ENCODE results near the gene MRPL2.
A peak's percentile ranks its signal among the peaks of the same experiment; 100 is the strongest.
"Not testable (repeated sequence)": the region's sequence is repeated elsewhere in the genome, so short reads cannot be mapped to it uniquely, and the experiment has no call there.

MRPL2 gene

DNA sequence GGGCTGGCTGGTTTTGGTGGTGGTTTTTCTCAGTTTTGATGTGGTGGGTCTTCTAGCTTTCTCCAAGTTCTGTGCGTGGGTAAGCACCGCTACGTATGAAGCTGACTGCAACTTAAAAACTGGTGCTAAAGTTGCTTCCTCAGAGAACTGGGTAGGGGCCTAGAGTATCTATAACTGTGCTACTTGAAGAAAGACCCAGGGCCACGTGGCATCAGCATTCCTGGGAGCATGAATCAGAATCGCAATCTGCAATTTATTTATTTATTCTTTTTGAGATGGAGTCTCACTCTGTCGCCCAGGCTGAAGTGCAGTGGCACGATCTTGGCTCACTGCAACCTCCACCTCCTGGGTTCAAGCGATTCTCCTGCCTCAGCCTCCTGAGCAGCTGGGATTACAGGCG is 22.7 kb upstream of the MRPL2 start:
- not testable (repeated sequence) for DNase-seq

DNA sequence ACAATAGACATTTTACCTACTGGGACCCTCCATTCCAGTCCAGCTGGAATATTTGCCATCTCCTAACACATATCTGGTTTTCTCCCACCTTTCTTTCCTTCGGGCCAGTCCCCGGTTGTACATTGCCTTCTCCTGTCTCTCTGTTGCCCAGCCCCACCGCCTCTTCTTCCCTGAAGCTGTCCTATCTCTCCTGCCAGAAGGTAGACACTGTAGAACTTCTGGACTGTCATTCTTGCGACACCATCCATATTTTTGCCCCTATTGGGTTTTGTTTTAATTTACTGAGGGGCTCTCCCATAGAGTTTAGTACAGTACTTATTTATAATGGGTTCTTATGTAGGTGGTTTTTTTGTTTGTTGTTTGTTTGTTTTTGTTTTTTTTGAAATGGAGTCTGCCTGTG is 21.8 kb upstream of the MRPL2 start:
- no peak for DNase-seq

DNA sequence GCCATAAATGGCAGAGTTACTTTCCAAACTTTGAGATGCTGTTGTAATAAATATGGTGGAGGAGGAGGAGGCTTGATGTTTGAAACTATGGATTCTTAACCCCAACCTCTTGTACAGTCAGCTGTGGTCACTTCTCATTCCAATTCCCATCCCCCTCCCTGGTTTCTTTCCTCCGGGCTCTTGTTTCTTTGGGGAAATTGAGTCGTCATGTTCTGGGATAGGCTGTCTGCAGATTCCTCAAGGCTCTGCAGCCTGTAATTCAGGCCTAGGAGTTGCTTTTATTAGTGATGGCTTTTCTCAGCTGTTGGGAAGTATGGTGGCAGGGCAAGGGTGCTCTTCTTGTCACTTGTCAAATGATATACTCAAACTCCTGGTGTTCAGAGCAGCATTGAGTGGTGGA is 19.5 kb upstream of the MRPL2 start:
- no peak for DNase-seq

DNA sequence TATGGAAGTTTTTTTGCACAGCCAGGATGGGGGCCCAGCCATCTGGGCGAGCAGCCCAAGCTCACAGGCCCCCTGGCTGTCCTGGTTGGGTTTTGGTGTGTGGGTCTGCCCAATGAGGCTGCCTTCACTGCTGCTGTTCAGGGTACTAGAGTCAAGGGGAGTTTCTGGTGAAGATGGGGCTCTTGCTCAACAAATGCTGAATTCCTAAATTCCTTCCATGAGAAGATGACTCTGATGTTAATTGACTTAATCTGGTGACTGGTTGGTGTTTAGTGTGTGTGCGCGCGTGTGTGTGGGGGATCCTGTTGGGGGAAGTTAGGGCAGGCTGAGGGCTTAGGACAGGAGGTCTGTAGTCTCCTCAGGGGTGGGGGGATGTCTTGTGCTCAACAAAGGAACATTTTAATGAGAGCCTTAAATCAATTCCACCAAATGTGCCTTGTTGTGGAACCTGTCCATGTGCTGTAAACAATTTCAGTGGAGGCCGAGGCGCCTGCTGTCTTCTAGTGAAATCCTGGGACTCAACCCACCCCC is 18.8 kb upstream of the MRPL2 start:
- DNase-seq: no peak

DNA sequence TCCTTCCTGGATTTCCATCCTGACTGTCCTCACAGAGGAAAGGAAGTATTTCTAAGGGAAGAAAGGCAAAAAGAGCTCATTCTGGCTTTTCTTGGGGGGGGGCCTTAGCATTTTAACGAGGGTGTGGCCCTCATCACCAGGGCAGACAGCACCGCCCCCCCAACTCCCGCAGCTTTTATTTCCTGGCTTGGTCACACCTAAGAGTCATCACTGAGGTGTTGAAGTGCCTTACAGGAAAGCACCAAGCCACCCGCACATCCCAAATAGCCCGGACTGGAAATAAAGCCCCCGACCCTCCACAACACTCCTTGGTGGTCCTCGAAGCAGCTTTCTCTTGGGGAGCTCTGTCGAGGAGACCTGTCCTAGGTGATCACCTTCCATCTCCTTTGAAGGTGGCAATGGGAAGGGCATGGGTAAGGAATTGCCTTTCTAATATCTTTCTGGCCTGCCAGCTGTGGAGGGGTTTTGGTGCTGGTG is 18.1 kb upstream of the MRPL2 start:
- DNase-seq: no peak

DNA sequence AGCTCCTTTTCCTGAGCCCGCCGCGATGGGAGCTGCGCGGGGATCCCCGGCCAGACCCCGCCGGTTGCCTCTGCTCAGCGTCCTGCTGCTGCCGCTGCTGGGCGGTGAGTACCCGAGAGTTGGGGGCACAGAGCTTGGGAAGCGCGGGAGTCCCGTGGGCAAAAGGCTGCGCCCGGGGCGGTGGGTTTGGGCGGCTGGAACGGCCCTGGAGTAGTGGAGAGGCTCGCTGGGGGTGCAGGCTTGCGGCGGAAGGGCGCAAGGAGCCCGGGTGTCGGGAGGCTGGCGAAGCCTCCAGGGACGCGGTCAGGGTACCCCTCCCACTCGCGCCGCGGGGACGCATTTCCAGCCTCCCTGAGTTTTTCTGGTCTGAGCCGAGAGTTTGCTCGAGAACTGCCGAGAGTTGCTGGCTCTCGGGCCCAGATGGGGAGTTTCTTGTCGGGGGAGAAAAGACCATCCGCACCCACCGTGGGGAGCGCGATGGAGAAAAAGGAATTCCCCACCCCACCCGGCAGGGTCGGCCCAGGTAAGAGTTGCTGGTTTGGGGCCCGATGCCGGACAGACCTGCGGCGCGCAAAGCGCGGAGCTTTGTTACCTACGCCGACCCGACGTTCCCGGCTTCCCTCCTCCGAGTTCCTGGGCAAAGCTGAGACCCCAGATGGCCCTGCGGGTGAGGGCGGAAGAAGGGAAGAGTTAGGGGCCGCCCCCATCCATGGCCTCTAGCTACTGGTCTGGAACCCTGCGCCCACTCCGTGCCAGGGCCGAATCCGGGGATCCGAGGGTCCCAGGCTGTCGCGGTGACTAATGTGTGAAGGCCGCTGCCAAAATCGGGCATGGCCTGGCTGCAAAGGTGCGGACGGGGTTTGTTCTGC is 17.5 kb upstream of the MRPL2 start:
- peak; percentile 34 to 76 for DNase-seq

DNA sequence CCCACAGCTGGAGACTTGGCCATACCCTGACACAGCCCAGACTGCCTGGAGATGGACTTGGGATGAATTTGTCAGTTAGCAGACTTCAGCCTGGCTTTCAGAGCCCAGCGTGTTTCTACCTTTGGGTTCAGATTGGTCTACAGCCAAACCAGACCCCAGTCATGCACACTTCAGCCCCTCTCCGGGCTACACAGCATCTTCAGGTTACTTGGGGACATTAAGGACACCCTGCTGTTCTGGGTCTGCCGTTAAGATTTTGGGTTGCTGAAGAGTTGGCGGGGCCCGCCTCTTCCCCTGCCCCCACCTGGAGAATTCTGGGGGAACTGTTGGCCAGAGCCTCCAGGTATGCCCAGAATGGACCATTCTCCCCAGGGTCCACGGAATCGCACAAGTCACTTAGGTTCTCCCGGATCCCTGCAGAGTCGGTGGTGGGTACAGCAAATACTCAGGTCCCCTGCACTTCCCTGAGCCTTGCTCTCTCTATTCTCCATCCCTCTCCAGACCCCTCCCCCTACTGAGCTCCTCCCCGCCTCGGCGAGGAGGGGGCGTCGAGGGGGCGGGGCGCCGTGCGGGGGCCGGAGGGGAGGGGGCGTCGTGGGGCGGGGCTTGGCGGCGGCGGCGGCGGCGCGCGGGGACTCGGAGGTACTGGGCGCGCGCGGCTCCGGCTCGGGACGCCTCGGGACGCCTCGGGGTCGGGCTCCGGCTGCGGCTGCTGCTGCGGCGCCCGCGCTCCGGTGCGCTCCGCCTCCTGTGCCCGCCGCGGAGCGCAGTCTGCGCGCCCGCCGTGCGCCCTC is 16.6 kb upstream of the MRPL2 start, which contains the start of gene PTK7:
PTK7 (plus strand) TSS at position 645 of the 794 bp plus-strand sequence. CDS start 175 bp downstream, outside the sequence.
- DNase-seq: peak; percentile 47 to 94

DNA sequence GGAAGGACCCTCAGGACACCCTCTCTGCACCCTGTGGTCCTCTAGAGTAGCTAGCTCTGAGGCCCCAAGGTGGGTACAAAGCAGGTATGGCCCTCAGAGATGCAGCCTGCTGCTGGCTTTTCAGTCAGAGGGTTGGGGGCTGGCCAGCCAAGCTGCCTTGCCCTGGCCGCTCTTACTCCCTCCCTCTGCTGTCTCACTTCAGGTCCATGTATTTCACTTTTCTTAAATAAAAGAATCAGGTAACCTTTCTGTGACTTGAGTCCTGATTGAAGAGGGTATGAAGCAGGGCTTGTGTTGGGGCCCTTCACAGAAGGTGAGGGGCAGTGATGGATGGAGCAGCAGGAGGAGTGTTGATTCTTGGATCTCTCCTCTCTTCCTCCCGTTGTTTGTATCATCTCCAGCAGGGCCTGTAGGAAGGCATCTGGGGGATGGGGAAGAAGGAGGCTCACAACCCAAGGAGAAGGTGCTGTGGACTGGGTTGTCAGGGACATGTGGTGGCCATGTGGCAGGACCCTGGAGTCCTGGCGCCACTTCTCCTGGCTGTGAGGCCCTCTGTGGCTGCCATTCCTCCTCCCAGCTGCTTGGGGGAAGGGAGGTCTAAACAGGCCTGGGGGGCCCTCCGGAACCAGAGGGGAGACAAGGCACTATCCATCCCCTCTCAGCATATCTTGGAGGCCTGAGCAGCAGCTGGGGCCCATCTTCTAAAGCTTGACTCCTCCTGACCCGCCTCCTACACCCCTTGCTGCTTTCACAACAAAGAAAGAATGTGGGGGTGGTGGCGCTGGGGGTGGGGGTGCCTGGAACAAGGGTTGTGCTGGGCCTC is 15.8 kb upstream of the MRPL2 start:
- no peak for DNase-seq

DNA sequence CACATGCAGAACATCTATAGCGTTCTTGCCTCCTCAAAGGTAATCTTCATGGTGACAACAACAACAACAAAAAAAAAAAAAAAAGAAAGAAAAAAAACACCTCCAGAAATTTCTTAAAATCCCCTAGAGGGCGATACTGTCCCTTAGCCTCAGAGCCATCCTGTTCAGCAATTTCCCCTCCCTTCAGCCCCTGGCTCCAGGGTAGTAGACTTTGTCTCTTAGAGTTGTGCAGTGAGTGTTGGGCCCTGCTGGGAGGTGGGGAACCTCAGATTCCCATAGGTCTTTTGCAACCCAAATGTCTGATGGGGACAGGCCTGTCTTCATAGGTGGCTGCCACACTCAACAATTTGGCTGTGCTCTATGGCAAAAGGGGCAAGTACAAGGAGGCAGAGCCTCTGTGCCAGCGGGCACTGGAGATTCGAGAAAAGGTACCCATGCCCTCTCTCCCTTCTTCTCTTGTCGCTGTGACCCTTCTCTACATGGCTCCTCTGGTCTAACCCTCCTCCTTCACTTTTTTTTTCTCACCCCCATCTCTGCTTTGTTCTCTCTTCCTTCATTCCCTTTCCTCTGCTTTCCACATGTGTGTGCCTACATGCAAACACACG is 10.9 kb upstream of the MRPL2 start:
- DNase-seq: peak in 1 of 2 experiments; percentile 69

DNA sequence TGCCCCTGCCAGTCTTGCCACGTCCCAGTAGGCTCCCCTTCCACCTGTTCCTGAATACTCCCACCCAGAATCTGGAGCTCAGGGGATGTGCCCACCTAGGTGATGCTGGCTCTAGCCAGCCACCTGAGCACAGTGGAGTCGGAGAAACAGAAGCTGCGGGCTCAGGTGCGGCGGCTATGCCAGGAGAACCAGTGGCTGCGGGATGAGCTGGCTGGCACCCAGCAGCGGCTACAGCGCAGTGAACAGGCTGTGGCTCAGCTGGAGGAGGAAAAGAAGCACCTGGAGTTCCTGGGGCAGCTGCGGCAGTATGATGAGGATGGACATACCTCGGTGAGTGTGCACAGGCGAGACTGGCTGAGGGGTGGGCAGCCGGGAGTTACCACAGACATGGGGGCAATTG is 3.6 kb upstream of the MRPL2 start:
- DNase-seq: no peak

DNA sequence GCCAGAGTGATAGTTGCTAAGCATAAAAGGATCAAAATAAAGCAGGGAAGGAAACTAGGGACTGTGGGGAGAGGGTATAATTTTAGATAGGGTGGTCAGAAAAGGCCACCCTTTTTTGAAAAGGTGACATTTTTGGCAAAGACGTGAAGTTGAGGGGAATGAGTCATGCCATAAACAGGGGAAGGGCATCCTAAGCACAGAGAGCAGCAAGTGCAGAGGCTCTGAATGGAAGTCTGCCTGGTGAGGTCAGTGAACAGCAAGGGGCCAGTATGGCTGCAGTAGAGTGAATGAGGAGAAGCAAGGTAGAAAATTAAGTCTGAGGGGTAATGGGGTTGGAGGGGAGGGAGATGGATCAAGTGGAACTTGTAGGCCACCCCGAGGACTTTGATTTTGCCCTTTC is 2.6 kb upstream of the MRPL2 start:
- no peak for DNase-seq

DNA sequence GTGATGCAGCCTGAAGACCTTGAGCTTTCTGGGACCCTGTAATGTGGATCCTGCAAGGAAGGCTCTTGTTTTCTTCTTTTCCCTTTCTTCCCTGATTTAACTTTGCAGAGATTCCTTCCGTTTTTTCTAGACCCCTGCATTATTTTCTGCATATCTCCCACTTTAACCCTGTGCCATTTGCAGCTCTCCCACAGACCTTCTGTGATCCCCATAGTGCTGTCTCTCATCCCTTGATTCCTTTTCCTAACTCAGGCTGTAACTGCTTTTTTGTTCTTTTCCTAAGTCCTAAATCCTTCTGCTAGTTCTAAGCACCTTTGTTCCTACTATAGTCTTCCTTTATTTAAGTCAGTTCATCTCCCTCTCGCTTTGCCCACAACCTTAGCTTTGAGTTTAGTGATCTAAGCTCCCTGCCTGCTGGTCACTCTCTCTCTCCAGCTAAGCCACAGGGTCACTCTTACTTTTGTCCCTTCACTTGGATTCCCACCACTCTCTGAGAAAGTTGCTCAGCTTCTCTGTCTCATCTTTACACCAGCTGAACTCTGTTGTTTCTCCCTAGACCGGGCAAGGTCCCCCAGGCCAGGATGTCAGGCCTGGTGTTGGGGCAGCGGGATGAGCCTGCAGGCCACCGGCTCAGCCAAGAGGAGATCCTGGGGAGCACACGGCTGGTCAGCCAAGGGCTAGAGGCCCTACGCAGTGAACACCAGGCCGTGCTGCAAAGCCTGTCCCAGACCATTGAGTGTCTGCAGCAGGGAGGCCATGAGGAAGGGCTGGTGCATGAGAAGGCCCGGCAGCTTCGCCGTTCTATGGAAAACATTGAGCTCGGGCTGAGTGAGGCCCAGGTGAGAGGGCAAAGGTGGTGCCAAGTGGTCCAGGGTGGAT is 1.8 kb upstream of the MRPL2 start:
- DNase-seq: no peak

DNA sequence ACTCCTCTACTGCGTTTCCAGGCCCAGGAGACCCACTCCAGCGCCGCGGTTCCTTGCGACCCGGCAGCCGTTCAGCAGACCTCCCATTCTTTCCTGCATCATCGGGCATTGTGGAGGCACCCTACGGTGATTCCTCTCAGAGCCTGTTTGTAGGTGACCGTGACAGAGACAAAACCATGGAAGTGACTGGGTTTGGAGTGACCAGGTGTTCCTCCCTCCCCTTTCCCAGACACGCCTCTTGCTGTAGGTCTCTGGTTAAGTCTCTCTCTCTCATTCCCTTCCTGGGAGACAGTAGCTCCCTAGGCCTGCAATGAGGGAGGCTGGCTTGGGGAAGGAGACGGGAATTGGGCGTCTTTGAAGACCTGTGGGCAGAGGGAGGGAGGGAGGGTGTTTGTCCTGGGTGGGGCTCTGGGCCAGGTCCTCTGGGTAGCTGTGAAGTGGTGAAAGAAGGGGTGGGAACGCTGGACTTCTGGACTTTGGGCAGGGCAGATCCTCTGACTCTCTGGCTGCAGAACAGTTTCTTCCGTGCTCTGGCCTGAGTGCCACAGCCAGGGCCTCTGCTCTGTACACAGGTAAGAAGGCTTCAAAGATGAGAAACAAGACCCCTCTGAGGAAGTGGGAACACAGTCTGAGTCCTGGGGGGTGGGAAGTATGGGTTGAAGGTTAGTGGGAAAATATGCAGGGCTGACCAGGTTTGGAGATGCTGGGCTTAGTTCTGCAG is 960 bp upstream of the MRPL2 start:
- DNase-seq: peak in 1 of 2 experiments; percentile 19

DNA sequence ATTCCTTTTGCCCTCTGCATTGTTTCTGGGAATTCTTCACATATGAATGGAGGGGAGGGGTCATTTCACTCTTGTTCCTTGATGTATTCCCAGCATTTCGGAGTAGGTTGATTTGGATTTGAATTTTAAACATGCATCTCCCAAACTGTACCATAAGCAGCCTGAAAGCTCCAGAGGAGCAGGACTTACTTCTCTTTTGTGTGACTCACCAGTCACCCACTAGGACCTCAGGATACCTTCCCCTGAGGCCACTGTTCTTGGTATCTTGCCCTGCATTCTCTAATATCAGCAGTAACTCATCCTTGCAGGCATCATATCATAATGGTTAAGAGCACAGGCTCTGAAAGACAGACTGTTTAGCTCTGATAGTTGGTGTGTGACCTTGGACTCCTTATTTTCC is 703 bp downstream of the MRPL2 start:
- no peak for DNase-seq

DNA sequence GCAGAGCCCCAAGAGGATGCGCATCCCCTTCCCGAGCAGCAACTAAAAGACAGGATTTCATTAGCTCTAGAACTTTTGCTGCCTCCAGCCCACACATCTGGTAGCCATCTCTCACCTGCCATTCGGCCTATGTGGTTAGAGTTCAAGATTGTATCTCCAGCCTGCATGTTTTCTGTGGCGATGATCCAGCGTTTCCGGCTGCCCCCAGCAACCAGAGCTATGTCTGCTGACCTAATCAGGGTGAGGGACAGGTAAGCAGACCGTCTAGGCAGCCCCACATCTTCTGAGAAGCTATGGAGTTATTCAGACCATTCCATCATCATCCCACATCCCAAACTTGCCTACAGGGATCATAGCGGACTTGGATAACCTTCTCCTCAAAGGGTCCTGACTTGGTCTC is 3.3 kb downstream of the MRPL2 start:
- DNase-seq: no peak

DNA sequence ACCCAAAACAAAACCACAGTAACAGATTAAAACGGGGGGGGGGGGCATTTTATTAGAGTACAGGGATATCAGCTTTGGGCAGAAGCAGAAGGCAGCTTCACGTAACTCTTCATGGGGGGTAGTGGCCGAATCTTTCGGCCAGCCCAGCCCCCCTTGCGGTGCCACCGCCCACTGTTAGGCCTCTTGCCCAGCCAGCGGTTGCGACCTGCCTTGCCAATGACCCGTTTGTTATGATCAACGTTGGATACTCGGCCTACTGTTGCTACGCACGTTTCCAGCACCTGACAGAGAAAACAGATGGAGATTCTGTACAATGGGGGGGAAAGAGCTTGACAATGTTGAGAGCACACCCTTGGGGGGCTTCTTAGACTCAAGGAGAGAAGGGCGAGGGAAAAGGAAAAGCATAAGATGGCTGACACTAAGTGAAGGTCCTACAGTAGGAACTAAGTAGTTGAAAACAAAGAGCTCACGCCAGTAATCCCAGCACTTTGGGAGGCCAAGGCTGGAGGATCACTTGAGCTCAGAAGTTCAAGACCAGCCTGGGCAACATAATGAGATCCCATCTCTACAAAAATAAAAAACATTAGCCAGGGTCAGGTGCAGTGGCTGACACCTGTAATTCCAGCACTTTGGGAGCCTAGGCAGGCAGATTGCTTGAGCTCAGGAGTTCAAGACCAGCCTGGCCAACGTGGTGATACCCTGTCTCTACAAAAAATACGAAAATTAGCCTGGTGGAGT is 4.9 kb downstream of the MRPL2 start:
- no peak for DNase-seq

DNA sequence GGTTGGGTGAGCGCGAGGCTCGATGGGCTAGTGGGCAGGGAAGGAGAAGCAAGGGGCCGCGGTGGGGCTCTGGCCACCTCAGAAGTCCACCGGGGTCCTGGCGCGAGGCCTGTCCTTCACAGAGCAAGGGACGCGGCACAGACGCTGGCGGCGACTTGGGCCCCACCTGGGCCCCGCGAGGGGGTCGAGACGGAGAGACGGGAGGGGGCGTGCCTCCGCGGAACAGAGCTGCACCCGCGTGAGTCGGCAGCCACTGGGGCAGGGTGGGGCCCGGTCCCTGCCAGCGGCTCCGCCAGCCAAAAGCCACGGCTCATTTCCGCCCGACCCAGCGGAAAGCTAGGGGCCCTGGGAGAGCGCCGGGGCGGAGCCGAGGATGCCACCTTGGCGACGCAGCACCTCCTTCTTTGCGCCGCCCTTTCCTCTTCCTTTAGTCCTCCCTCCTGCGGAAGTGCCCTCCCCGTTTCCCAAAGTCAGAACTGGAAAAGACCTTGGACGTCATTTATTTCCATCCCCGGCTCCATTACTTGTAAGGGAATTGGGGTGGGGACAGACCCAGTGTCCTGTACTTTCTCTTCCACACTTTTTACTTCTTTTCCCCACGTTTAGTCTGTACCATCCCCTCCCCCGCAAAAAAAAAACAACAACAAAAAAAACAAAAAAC is 5.6 kb downstream of the MRPL2 start, which contains the start of gene CUL7:
CUL7 (minus strand) TSS at position 307 of the 661 bp plus-strand sequence. CDS start 1,063 bp downstream, outside the sequence.
- DNase-seq: peak; percentile 88 to 96

DNA sequence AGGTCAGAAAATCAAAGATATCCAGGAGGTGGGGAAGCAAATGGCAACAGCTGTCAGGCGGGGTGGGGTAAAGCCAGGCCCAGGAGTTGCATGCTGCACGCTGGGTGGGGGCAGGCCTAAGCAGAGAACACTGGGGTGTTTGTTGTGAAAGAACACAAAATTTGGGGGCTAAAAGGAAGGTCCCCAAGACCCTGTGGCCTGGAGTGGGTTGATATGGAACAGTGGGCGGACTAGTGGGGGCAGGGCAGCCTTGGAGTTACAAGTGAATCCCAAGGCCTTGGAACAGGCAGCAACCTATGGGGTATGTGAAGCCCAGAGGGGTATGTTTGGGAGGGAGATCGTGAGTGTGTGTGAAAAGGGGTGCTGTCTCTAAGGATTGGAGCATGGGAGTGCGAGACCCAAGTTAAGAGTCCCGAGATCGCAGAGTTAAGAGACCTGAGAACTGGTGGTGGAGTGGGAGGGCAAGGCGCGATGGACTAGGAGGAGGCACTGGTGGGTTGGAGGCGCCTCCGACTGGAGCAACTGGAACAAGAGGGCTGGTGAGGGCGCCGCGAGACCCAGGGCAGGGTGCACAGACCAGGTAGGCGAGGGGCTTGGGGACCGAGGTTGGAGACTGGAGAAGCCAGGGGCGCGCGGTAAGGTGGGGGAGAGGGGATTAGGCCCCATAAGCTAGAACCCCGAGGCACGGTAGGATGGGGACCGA is 6.2 kb downstream of the MRPL2 start:
- peak in 1 of 2 experiments; percentile 51 for DNase-seq
